HepG2 (cell line): Measurements from ENCODE around the gene GNAI2. TPM values are rescaled to one million over a fixed set of nuclear protein-coding genes. Genes with fewer than 3 reads are reported as not detected.

Source experiments
- HCFC1 ChIP-seq: fragments of 150-350 bp; IDR thresholded peaks from 2 replicates; pipeline ENCODE4 v1.6.1; 2014; ENCODE audit warnings: low read depth, low read length
- NR1H2 ChIP-seq: sonication (generic); formaldehyde crosslinking; IDR thresholded peaks from 2 replicates; pipeline ENCODE4 v1.8.1; 2022; ENCODE audit warnings: low read depth, missing genetic modification reagents, borderline replicate concordance
- NRL ChIP-seq: sonication (generic); formaldehyde crosslinking; IDR thresholded peaks from 2 replicates; pipeline ENCODE4 v1.5.0; 2020; ENCODE audit warnings: missing genetic modification reagents, mild to moderate bottlenecking, moderate library complexity, borderline replicate concordance
- SNAPC2 ChIP-seq: sonication (generic); formaldehyde crosslinking; IDR thresholded peaks from 2 replicates; pipeline ENCODE4 v1.8.1; 2022; ENCODE audit warnings: mild to moderate bottlenecking, missing genetic modification reagents
- SOX5 ChIP-seq: IDR thresholded peaks from 2 replicates; pipeline ENCODE4 v1.6.1; 2016; ENCODE audit warnings: borderline replicate concordance
- ZBTB1 ChIP-seq: sonication (generic); formaldehyde crosslinking; IDR thresholded peaks from 2 replicates; pipeline ENCODE4 v1.4.0; 2020; ENCODE audit warnings: missing genetic modification reagents, borderline replicate concordance
- ZNF17 ChIP-seq: sonication (generic); formaldehyde crosslinking; IDR thresholded peaks from 2 replicates; pipeline ENCODE4 v1.5.0; 2020; ENCODE audit warnings: mild to moderate bottlenecking, missing genetic modification reagents
- ZNF225 ChIP-seq: sonication (generic); formaldehyde crosslinking; IDR thresholded peaks from 2 replicates; pipeline ENCODE4 v1.4.0; 2020; ENCODE audit warnings: mild to moderate bottlenecking, missing genetic modification reagents
- ZNF709 ChIP-seq: sonication (generic); formaldehyde crosslinking; IDR thresholded peaks from 2 replicates; pipeline ENCODE4 v1.5.0; 2020; ENCODE audit warnings: mild to moderate bottlenecking, missing genetic modification reagents
- polyA plus RNA-seq, 8 experiments: library from polyadenylated mRNA; depleted of rRNA in 3 of 8; stranded (reverse) in 7 of 8; unstranded in 1 of 8; fragments of >200 nt; fragmentation: Illumina TruSeq in 4 of 8; extraction: Trizol in 4 of 8; gene quantifications; 2 replicates each; pipeline versions ENCODE4 v1.2.1 to v1.2.3, GENCODE V29; 2011 to 2016; ENCODE audit warnings: low read depth in 4 of 8, missing spikeins in 1 of 8, mixed read lengths in 1 of 8; ENCODE audit not compliant: insufficient read depth in 1 of 8
- total RNA-seq, 5 experiments: library from RNA; depleted of rRNA; stranded (reverse); fragments of >200 nt; fragmentation: Illumina TruSeq; extraction: Trizol; gene quantifications; 2 replicates each; pipeline ENCODE4 v1.2.3, GENCODE V29; 2016; ENCODE audit warnings: low read depth in 1 of 5
- TF ChIP-seq, protein P1 (sequence below): sonication (generic); formaldehyde crosslinking; conservative IDR thresholded peaks from 2 replicates; pipeline ENCODE4 v1.4.0; 2020; ENCODE audit warnings: missing genetic modification reagents
- TF ChIP-seq, protein P2 (sequence below): sonication (generic); formaldehyde crosslinking; IDR thresholded peaks from 2 replicates; pipeline ENCODE4 v1.8.0; 2022; ENCODE audit warnings: missing genetic modification reagents, mild to moderate bottlenecking, inconsistent platforms, borderline replicate concordance
- TF ChIP-seq, protein P3 (sequence below): sonication (generic); formaldehyde crosslinking; IDR thresholded peaks from 2 replicates; pipeline ENCODE4 v1.5.0; 2020; ENCODE audit warnings: mild to moderate bottlenecking, missing genetic modification reagents, borderline replicate concordance
- TF ChIP-seq, protein P4 (sequence below): sonication (generic); formaldehyde crosslinking; IDR thresholded peaks from 2 replicates; pipeline ENCODE4 v1.5.1; 2020; ENCODE audit warnings: missing genetic modification reagents, mild to moderate bottlenecking, borderline replicate concordance

GNAI2 gene
- total and polyA plus RNA-seq, 2 of the 13 experiments (the other 11 are each of a cell fraction or from before 2014, with no cell fraction given) = 51.1 to 66.2 TPM

DNA sequence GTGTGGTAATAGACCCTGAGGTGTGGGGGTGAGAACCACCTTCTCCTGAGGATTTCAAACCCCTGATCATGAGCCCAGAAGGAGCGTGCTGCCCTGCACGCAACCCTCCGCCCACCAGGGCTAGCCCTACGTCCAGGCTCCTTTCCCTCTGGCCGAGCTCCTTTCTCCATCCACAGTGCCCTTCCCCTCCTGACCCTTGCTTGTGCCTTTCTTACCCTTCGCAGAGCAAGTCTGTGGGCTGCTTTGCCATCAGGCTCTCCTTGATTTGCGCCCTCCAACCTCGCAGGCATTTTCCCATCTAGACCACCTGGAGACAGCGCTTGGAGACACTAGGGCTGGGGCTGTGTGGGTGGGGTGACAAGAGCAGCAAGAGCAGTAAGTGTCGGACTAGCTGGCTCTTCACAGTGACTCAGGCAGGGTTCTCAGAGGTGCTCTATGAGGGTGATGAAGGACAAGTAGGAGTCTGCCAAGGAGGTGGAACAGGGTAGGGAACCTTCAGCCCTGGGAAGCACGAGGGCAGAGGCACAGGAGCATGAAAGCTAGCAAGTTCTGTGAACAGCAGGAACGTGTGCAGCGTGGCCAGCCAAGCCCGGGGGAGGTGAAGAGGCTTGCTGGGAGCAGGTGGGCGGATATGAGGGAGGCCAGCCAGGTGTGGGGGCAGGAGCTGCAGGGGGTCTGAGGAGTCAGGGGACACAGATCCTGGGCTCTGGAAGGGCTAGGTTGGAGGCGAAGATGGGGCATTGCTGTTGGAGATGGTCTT is 33.5 kb upstream of the GNAI2 start (continued):
- TF ChIP-seq, protein P1, sequence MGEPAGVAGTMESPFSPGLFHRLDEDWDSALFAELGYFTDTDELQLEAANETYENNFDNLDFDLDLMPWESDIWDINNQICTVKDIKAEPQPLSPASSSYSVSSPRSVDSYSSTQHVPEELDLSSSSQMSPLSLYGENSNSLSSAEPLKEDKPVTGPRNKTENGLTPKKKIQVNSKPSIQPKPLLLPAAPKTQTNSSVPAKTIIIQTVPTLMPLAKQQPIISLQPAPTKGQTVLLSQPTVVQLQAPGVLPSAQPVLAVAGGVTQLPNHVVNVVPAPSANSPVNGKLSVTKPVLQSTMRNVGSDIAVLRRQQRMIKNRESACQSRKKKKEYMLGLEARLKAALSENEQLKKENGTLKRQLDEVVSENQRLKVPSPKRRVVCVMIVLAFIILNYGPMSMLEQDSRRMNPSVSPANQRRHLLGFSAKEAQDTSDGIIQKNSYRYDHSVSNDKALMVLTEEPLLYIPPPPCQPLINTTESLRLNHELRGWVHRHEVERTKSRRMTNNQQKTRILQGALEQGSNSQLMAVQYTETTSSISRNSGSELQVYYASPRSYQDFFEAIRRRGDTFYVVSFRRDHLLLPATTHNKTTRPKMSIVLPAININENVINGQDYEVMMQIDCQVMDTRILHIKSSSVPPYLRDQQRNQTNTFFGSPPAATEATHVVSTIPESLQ (CRISPR knock-in tag) = no peak
- TF ChIP-seq NRL (CRISPR knock-in tag) (no peak), HCFC1 (no peak), ZNF225 (CRISPR knock-in tag) (no peak), ZNF17 (CRISPR knock-in tag) (no peak), ZNF709 (CRISPR knock-in tag) (no peak), SOX5 (CRISPR knock-in tag) (no peak), NR1H2 (CRISPR knock-in tag) (no peak), ZBTB1 (CRISPR knock-in tag) (no peak), SNAPC2 (CRISPR knock-in tag) (no peak)
- TF ChIP-seq, protein P2, sequence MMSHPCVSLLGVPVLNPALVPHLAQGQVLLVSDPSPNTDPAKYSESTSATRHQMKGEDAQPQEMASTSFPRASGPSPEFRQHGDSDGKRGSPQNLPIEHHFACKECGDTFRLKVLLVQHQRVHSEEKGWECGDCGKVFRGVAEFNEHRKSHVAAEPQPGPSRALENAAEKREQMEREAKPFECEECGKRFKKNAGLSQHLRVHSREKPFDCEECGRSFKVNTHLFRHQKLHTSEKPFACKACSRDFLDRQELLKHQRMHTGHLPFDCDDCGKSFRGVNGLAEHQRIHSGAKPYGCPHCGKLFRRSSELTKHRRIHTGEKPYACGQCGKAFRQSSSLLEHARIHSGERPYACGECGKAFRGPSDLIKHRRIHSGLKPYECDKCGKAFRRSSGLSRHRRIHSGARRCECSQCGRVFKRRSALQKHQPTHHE = no peak
- TF ChIP-seq, protein P3, sequence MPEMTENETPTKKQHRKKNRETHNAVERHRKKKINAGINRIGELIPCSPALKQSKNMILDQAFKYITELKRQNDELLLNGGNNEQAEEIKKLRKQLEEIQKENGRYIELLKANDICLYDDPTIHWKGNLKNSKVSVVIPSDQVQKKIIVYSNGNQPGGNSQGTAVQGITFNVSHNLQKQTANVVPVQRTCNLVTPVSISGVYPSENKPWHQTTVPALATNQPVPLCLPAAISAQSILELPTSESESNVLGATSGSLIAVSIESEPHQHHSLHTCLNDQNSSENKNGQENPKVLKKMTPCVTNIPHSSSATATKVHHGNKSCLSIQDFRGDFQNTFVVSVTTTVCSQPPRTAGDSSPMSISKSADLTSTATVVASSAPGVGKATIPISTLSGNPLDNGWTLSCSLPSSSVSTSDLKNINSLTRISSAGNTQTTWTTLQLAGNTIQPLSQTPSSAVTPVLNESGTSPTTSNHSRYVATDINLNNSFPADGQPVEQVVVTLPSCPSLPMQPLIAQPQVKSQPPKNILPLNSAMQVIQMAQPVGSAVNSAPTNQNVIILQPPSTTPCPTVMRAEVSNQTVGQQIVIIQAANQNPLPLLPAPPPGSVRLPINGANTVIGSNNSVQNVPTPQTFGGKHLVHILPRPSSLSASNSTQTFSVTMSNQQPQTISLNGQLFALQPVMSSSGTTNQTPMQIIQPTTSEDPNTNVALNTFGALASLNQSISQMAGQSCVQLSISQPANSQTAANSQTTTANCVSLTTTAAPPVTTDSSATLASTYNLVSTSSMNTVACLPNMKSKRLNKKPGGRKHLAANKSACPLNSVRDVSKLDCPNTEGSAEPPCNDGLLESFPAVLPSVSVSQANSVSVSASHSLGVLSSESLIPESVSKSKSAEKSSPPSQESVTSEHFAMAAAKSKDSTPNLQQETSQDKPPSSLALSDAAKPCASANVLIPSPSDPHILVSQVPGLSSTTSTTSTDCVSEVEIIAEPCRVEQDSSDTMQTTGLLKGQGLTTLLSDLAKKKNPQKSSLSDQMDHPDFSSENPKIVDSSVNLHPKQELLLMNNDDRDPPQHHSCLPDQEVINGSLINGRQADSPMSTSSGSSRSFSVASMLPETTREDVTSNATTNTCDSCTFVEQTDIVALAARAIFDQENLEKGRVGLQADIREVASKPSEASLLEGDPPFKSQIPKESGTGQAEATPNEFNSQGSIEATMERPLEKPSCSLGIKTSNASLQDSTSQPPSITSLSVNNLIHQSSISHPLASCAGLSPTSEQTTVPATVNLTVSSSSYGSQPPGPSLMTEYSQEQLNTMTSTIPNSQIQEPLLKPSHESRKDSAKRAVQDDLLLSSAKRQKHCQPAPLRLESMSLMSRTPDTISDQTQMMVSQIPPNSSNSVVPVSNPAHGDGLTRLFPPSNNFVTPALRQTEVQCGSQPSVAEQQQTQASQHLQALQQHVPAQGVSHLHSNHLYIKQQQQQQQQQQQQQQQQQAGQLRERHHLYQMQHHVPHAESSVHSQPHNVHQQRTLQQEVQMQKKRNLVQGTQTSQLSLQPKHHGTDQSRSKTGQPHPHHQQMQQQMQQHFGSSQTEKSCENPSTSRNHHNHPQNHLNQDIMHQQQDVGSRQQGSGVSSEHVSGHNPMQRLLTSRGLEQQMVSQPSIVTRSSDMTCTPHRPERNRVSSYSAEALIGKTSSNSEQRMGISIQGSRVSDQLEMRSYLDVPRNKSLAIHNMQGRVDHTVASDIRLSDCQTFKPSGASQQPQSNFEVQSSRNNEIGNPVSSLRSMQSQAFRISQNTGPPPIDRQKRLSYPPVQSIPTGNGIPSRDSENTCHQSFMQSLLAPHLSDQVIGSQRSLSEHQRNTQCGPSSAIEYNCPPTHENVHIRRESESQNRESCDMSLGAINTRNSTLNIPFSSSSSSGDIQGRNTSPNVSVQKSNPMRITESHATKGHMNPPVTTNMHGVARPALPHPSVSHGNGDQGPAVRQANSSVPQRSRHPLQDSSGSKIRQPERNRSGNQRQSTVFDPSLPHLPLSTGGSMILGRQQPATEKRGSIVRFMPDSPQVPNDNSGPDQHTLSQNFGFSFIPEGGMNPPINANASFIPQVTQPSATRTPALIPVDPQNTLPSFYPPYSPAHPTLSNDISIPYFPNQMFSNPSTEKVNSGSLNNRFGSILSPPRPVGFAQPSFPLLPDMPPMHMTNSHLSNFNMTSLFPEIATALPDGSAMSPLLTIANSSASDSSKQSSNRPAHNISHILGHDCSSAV (CRISPR knock-in tag) = no peak
- TF ChIP-seq, protein P4, sequence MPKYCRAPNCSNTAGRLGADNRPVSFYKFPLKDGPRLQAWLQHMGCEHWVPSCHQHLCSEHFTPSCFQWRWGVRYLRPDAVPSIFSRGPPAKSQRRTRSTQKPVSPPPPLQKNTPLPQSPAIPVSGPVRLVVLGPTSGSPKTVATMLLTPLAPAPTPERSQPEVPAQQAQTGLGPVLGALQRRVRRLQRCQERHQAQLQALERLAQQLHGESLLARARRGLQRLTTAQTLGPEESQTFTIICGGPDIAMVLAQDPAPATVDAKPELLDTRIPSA = no peak
